Activated CD4-positive, CD25-positive, alpha-beta regulatory T cell treated with anti-CD3 and anti-CD28 coated beads, Interleukin-2, amount 50 U/mL, for 72 hours (primary cell): Measurements from ENCODE around the gene COL2A1.
"Not testable (repeated sequence)": the region's sequence is repeated elsewhere in the genome, so short reads cannot be mapped to it uniquely, and the experiment has no call there.

Experiments used
- DNase-seq: peaks from one replicate; pipeline ENCODE4 v3.0.0; 2021

COL2A1 gene

DNA sequence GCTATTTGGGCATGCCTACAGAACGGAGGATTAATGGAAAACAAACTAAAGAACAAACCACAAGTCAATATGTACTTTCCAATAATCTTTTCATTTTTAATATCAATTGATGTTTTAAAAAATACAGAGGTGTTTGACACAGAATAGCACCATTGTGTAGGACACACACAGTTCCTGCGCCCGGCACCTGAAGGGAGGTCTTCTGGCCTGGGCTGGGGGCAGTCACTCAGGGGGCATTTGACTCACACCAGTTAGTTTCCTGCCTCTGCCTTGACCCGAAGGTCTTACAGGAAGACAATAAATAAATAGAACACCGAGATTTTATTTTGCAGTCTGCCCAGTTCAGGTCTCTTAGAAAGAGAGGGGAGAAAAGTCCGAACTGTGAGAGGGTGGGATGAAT, 31.4 kb downstream of the COL2A1 start:
- no peak for DNase-seq

DNA sequence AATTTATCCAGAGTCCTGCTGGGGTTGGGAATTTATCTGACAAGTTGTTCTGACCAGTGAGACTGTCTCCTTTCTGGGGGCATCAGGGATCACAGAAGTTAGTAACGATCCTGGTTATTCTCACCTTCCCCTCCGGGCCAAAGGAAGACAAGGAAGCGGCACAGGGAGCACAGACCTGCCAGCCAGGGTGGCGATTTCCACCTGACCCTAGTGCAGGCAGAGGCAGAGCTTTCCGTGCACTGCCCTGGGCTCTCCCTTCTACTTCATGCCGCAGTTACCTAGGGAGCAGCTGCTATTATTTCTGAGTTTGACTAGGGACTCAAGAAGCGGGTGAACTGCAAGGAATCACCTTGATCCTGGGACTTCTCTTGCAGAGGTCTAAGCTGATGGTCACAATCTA, 33.4 kb downstream of the COL2A1 start:
- DNase-seq = no peak

DNA sequence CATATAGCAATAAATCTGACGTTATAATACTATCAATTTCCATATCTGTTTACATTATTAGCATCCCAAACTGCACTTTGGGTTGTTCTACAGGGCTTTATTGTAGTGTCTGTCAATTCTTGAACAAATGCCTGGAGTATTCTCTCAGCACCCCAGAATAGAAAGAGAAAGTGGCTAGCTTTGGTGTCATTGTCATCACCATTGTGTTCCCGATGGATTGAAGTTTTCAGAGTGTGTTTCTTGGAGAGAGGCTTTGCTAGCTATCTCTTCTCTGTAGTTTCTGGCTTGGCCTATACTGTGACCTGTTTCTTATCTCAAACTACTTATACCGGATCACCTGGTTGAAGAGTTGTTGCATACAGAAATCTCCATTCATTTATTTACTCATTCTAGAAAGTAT, 34.4 kb downstream of the COL2A1 start:
- DNase-seq = no peak

DNA sequence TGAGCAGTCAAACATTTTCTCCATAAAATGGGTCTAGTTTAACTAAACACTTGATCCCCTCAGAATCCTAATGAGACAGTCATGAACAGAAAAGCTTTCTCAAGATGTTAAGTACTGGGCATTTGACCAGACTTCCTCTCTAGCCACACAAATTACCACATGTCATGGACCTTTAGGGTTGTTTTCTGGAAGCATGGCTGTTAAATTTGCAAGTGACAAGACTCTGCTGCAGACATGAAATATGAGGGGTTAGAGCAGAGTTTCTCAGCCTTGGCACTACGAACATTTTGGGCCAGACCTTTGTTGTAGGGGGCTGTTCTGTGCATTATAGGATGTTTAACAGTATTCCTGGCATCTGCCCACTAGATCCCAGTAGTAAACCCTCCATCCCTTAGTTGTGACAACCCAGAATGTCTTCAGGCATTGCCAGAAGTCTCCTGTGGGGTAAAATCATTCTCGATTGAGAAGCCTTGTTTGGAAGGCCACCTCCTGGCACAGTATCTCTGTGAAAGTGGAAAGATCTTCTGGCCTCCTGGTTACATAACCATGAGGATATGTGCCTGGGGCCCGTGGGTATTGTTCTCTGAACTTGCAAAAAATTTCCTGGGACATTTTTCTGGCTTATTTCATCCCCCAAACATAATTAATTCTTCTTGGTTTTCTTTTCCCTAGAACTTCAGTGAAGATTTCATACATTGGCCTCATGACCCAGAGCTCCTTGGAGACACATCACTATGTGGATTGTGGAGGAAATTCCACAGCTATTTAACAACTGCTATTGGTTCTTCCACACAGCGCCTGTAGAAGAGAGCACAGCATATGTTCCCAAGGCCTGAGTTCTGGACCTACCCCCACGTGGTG, 36.6 kb downstream of the COL2A1 start:
- no peak for DNase-seq

DNA sequence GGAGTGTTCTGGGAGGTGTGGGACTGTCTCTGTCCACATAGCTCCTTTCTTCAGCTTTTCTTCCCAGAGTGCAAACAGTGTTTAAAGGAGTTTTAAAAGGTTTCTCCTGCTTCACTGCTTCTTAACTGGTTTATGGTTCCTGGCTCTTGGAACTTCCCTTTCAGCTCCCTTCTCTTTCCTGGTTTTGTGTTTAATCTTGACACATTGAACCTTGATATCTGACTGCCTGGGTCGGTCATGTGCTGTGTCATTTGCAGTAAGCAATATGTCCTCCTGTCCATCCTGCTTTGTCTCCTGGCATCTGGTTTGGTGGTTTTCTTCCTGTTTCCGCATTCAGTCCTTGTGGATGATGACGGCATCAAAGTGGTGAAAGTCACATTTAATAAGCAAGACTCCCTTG, 38.7 kb downstream of the COL2A1 start:
- DNase-seq = no peak

- DNase-seq = no peak
These were observed 40.1 kb downstream of the COL2A1 start for GRCh38 chr12:47964106-47964728.

DNA sequence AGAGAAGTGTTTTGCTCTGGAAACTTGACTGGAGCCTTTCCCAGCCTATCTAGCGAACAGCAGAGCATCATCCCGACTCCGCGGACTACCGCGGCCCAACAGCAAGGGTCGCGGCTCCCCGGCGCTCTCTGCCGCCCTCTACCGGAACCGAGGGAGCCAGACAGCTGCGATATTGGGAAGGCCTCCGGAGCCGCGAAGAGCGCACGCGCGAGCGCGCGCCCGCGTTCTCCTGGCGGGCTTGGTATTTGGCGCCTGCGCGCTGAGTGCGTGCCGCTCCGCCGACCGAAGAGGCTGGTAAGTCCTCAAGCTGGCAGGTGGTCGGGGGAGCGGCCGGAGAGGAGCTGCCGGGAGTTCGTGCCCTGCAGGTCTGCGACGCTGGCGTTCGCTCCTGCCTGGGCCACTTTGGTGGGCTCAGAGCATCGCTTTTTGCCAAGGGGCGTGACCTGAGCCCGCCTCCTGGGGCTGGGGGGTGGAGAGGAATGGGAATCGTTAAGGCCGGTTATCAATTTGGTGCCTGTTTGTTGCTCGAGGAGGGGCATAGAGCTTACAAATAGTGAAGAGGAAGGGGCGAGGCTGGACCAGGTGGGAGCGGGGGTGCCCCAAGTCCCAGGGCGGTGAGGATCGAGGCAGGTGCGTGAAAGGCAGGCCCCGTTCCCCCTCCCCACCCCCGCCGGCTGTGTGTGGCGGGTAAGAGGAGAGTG, 40.8 kb downstream of the COL2A1 start, which contains the start of gene TMEM106C:
Gene TMEM106C, plus strand, starts transcription at position 257 of the 701 bp plus-strand sequence. CDS start 641 bp downstream, outside the sequence.
- DNase-seq = peak; percentile 94

GRCh38 chr12:47962198-47962597, 42.1 kb downstream of the COL2A1 start:
- no peak for DNase-seq

GRCh38 chr12:47957671-47958070, 46.6 kb downstream of the COL2A1 start:
- not testable (repeated sequence) for DNase-seq

DNA sequence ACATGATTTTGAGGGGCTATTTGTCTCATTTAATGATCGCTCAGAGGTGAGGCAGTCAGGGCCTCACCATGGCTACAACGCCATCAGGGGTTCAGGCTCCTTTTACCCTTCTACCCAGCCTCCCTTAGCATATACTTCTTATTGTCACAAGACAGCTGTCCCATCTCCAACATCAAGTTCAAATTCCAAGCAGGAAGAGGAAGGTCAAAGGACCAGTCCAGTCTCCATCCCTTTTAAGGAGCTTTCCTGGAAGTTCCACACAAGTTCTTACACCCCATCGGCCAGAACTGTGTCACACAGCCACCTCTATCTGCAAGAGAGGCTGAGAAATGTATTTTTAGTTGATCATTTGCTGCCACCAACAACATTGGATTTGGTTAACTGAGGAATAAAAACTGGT, 49.2 kb downstream of the COL2A1 start:
- DNase-seq = no peak

DNA sequence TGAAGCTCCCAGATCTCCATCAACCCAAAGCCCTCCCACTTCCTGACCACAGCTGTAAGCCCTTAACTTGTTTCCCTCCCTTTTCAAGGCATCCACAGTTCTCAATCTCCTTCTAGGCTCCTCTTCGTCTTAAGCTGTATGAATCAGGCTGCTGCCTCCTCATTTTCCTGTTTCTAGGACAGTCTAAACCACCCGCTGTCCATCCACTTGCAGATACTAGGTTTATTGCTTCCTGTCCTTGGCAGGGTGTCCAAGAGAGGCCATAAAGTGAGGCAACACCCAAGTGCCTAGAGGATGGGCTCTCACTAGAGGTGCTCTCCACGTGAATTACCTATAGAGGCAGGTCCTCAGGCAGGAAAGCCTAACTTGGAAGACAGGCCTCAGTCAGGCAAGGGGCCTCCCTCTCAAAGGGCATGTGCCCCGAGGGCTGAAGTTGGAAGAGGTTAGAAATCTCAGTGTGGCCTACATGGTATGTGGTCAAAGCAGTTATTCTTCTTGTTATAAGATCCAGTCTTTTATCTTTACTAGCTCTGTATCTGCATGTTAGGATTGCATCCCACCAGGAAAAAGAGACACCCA, 49.7 kb downstream of the COL2A1 start:
- DNase-seq = no peak

DNA sequence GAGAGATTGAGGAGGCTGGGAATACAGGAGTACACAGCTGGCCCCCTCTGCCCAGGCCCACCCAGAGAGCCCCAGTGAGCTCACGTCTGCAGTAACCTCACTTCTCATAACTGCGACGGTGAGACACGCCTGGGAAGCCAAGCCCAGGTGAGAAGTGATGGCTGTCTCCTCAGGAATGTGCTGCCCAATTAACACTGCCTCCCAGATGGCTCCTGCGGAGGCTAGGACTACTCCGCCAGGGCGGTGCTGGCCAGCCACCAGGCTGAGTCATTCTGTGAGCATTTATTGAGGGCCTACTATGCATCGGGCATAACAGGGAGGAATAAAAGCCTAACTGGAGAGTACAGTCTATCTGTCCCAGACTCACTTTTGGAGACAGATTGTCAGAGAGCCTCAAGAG, 50.2 kb downstream of the COL2A1 start:
- no peak for DNase-seq

- DNase-seq = no peak
These were observed 53.3 kb downstream of the COL2A1 start for GRCh38 chr12:47950856-47951468.

- peak; percentile 61 for DNase-seq
These were observed 54.6 kb downstream of the COL2A1 start for GRCh38 chr12:47949441-47950341.

DNA sequence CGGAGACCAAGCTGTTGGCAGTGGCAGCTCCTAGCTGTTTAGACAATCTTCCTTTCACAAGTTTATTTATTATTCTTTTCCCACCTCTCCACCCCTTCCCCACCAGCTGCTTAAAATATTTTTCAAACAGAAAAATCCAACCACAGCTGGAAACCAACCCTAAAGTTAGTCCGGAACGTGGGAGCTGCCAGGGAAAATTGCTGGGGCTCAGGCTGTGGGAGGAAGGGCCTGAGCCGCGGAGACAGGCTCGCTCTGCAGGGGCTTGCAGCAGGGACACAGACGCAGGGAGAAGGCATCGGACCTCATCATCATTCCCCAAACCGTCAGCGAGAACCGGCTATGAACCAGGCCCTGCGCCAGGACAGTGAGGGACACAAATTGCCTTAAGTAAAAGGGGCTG, 56.9 kb downstream of the COL2A1 start:
- DNase-seq = no peak

DNA sequence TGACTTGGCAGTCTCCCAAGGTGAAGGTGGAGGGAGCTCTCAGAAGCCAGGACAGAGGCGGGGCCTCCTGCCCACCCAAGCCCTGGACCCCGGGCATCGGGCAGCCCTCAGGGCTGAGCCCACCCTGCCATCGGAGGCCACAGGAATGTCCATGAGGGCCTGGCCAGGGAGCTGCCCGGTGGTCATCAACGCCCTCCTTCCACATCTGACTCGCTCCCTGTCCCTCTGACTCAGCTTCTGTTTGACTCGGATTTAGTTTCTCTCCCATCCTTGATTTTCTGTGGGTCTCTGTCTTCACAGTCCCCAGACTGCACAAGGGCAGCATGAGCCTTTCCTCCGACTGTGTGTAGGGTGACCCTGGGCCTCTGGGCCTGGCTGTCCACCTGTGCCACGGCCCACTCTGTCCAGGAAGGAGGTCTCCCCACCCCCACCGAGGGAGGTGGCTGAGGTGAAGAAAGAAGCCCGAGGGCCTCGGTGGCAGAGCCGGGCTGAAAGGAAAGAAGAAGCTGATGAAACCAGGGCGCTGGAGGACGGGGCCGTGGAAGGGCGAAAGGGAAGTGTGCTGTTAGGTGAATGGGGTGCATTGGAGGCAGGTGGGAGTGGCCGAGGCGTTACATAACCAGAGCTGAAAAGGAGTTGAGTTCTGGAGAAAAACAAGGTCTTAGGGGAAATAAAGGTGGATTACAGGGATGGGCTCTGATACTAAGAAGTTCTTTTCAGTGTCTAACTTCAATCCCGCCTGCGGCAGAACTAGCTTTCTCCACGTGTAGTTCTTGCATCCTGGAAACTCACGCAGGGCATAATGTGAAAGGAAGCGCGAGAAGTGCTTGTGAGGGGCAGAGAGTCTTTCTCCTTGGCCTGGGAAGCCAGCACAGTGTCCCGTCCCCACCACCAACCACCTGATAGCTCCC, 57.6 kb downstream of the COL2A1 start:
- DNase-seq = no peak

GRCh38 chr12:47945341-47945728, 58.9 kb downstream of the COL2A1 start:
- DNase-seq = no peak

DNA sequence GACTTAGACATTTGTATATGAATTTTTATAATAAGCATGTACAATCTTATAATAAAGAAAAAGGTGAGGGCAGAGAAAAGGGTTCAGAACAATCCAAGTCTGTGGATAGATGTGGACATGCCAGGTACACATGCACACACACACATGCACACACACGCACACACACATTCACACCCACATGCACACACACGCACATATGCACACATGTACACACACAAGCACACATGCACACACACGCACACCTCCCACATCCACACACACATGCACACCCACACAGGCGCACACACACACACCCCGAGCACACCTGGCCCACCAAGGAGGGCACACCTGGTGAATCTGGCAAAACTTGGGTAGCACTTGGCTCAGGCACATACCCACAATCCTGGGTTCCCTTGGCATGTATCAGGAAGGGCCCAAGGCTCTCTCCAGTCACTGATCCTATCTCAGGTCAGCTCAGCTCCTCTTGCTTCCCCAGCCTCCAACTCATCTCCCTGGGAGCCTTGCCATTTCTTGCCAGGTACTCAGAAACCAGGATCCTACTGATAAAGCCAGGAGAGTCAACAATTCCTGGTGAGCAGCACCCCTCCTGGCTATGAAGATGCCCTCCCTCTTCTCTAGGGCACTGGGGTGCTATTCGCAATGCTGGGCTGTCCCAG, 59.5 kb downstream of the COL2A1 start:
- DNase-seq = no peak

DNA sequence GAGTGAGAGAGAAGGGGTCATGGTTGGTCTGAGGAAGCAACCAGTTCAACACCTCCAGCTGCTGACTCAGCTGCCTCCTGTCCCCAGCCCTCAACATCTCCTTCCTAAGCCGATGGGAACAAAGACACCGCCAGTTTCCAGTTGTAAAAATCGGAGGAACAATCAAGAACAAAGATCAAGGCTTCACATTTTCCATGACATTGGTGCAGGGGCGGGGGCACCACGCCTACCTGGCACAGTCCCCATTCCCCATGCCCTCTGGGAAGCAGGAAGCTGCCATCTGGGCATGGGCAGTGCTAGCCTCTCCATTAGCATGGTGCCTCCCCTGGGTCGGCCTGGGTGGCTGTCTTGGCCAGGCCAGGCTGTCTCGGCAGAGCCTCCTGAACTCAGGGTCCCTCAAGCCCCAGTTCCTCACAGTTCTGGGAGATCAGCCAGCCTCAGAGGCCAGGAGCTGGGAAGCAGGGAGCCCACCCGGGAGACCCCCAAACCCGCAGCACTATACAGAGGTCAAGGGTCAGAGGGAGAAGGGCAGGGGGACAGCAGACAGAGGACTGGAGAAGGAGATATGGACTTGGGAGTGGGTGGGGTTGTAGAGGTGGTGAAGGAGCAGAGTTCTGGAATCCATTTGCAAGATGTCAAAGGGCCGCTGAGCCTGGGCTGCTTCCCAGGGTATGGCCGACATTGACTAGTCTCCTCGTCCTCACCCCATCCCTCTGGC, 60.5 kb downstream of the COL2A1 start:
- DNase-seq = no peak
